GM12865 (cell line): ENCODE data around the gene POP4.
"Not testable (repeated sequence)": the region's sequence is repeated elsewhere in the genome, so short reads cannot be mapped to it uniquely, and the experiment has no call there.

ENCODE experiments used
- DNase-seq: peaks from one replicate; pipeline ENCODE4 v3.0.0; 2010; ENCODE audit warnings: low read depth
- H3K4me3 ChIP-seq: 2 replicates; pipeline ENCODE4 v1.5.1; 2011; ENCODE audit warnings: mild to moderate bottlenecking, low read depth, low read length, control low read depth
- CTCF ChIP-seq: IDR thresholded peaks from 2 replicates; pipeline ENCODE4 v1.5.1; 2011; ENCODE audit warnings: low read length, control low read depth, low read depth, inconsistent platforms; ENCODE audit not compliant: insufficient read depth; ENCODE audit errors: missing control alignments

The POP4 gene

GRCh38 chr19:29622166-29623070, 16.3 kb downstream of the POP4 start:
- peak; percentile 55 for DNase-seq
- H3K4me3 ChIP-seq: no peak overlapping the region
- TF ChIP-seq CTCF: no peak

GRCh38 chr19:29623726-29624488, 17.8 kb downstream of the POP4 start:
- TF ChIP-seq CTCF: no peak
- H3K4me3 ChIP-seq: peak overlapping the region; percentile 48
- DNase-seq: peak; percentile 75

GRCh38 chr19:29624489-29625185, 18.6 kb downstream of the POP4 start:
- TF ChIP-seq CTCF: no peak
- DNase-seq: no peak
- H3K4me3 ChIP-seq: peak overlapping the region; percentile 48

DNA sequence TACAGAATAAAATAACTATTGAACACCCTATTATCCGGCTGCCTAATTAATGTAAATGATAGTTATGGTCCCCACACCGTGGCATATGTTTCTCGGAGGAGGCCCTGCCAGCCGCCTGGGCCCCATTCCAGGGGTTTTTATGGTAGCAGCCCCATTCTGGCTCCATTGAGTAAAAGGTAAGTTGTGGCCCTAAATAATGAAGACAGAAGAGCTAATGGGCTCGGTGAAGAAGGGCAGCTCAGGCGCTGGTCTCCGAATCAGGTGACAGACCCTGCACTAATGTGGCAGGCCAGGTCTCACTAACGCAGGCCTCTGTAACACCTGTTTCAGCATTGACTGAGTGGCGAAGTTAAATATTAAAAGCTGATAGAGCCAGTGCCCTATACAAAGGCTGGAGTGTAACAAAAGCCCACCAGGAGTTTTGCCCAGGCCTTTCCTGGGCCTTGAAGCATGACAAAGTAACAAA, 19.1 kb downstream of the POP4 start:
- no peak for DNase-seq
- H3K4me3 ChIP-seq: no peak overlapping the region
- TF ChIP-seq CTCF: no peak

DNA sequence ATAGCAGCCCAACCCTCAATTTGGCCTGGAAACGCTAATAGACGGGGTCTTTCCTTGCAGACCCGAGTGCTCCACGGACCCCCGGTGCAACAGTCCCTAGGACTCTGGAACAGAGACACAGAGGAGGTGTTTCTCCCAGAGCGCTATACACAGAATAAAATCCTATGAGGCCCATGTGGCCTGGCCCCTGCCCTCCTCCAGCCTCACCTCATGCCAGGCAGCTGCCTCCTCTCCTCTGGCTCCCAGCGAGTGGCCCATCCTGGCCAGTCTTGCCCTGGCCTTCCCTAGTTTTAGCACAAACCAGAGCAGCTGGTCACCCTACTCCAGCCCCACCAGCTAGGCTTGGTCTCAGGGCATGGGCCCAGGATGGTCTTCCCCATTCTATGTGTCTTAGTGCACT, 20.3 kb downstream of the POP4 start:
- no peak overlapping the region for H3K4me3 ChIP-seq
- no peak for DNase-seq
- no peak for TF ChIP-seq CTCF

DNA sequence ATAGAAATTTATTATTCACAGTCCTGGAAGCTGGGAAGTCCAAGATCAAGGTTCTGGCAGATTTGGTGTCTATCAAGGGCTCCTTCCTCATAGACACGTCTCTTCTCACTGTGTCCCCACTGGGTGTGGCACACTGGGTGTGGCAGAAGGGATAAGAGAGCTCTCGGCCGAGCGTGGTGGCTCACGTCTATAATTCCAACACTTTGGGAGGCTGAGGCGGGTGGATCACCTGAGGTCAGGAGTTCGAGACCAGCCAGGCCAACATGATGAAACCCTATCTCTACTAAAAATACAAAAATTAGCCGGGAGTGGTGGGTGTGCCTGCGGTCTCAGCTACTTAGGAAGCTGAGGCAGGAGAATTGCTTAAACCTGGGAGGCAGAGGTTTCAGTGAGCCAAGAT, 20.7 kb downstream of the POP4 start:
- DNase-seq, H3K4me3 ChIP-seq: not testable (repeated sequence)
